NCI-H2227 treated with DMSO at 0.1 percent for 48 hours (cell line): ENCODE measurements around the gene RBP4.

ENCODE experiments used
- DNase-seq: peaks from one replicate; lab custom pipeline; 2025; lab: John Stamatoyannopoulos, UW

The RBP4 gene

DNA sequence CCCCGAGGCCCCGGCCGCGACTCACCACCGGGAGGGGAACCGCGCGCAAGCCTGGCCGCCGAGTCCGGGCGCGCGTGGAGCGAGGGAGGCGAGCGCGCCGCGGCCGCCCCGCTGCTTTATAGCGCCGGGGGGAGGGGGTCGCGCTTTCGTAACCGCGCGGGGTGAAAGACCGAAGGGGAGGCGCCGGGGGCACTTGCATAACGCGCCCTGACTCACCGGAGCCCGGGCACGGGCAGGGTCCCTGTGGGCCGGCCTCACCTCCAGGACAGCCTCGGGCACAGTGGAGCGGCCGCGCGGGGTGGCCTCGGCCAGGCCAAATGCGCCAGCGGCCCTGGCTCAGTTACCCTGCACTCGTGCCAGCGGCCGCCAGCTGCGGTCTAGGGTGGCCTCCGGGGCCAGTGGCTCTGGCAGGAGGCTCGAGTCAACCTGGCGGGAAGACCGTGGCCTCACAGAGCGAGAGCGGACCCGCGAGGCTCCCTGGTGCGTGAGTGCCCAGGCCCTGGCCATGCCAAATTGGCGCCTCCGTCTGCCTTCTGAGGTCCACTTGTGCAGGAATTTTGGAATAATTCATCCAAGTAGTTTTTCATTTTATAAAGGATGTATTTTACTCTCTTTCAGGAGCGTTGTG lies at the start of gene RBP4:
Gene RBP4, minus strand, starts transcription at position 90 of the 628 bp plus-strand sequence. CDS start 207 bp downstream, outside the sequence.
- no peak for DNase-seq

DNA sequence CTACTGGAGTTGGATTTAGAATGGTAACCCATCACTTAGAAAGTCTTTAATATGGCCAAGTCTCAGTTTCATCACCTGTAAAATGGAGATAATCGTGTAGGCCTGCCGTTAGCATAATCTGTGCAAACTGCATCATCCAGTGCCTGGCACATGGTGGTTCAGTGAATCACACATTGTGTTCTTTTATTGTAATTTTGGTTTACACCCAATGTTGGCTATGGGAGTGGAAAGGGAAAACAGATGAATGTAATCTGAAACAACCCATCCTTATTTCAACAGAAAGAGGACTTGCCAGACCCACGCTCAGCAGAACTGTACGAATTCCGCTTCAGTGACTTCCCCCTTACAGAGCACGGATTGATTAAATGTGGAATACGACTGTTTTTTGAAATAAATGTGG lies 38.8 kb upstream of the RBP4 start:
- DNase-seq: no peak

DNA sequence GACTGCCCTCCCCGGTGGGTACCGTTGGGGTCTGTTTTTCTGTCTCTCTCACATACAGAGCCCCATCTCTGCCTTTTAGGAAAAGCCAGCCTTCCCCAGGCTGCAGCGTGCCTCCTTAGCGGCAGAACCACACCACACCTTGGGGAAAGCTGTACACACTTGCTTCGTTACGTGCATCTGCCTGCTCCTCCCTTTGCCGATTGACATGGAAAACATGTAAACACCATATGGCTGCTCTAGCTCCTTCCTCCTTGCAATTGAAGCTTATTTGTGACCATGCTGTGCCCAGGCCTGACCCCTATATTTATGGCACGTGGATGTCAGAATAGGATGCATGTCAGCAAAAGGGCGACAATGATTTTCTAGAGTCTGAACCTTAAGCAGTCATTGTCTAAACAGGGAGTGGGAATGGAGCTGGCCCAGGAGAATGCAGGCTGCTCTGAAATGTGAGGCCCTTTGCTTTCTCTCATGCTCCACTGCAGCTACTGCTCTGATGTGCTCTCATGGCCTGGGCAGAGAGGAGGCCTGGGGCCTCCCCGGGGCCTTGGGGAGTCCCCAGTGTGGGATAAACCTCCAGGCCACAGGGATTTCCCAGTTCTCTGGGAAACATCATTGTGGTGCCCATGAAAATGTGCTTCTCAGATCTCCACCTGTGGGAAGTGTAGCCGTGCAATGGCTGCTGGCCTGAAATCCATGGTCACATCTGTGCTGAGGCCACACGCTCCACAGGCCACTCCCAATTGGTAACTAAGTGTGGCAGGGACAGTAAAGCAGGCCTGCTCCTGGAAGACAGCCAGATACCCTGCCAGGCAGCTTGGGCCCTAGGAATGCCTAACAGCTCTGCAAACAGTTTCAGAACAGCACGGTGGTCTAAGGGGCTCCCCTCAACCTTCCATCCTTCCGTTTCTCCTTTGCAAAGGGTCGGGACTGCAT lies 29.9 kb upstream of the RBP4 start:
- peak; percentile 11 for DNase-seq

DNA sequence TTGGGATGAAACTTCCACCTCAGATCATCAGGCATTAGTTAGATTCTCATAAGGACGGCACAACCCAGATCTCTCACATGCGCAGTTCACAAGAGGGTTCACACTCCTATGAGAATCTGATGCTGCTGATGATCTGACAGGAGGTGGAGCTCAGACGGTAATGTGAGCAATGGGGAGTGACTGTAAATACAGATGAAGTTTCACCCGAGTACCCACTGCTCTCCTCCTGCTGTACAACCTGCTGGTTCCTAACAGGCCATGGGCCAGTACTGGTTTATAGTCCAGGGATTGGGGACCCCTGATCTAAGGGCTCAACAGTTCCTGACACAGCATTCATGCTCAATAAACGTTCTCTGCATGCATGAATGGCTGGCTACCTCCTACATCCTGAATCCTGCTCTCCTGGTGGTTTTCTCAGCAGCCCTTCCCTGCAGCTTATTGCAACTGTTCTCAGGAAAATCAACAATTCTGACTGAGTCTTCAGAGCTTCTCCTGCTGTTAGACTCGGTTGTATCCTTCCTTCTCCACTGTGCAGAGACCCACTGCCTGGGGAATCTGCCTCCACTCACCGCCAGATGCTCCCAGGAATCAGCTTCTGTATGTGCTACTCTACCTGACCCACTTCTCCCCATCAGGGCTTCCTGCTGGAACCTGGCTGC lies 28.7 kb upstream of the RBP4 start:
- no peak for DNase-seq

DNA sequence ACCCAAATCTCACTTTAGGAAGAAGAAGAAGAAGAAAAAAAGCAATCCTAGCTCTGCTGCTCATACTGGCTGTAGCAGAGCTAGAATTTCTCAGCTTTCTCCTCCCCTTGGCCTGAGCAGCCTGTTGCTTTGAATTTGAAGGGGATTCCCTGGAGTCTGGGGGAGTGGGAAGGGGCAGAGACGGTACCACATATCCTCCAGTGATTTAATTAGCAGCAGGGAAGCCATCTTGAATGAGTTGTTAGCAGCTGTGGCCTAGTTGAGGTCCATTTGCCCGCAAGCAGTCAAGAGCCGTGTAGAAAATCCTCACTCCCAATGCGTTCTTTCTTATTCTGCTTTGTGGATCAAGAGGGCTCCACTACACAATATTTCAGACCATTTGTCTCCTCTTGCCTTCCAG lies 27.8 kb upstream of the RBP4 start:
- DNase-seq: no peak

DNA sequence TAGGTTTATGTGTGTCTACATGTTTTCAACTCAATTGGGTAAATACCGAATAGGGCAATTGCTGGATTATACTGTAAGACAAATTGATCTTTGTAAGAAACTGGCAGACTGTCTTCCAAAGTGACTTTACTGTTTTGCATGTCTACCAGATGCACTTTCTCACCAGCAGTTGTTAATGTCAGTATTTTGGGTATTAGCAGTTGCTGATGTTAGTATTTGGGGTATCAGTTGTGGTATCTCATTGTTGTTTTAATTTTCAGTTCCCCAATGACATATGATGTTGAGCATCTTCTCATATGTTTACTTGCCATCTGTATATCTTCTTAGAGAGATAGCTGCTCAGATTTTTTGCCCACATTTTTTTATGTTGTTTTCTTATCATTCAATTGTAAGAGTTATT lies 21.9 kb upstream of the RBP4 start:
- DNase-seq: no peak

DNA sequence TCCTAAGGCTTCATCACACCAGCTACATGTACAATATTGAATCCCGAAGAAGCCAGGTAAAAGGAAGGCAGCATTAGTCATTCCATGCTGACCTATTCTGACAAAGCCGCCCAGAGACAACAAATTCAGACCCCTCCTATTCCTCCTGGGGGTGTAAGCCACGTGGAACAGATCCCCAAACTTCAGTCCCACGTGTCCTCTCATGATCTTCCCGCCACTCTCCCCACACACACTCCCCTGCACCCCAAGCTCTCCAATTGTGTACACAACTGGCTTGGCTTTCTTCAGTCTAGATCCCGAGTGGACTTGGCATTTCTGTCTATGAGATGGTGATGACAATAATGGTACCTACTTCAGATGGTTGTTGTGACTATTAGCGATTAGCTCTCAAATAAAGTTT lies 19.9 kb upstream of the RBP4 start:
- no peak for DNase-seq

DNA sequence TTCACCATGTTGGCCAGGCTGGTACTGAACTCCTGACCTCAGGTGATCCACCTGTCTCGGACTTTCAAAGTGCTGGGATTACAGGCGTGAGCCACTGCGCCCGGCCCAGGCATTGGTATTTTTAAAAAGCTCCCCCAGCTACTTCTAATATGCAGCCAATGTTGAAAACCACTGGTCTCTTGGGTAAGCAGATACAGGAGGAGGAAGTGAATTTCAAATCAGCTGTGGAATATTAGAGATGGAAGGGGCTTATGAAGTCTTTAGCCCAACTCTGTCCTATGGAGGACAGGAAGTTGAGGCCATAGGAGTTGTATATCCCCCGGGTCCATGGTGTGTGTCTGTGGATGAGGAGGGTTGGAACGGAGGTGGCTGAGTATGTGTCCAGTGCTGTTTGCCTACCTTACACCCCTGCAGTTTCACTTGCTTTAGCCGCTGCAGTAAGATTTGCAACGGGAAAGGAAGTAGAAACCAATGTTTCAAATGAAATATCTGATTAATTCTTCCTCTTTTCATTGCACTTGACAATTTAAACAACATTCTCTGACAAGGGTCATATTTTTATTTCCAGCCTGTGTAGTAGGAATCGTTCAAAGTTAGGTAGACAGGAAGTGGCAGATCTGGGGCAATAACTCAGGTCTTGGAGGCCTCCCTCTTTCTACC lies 14.7 kb upstream of the RBP4 start:
- no peak for DNase-seq

DNA sequence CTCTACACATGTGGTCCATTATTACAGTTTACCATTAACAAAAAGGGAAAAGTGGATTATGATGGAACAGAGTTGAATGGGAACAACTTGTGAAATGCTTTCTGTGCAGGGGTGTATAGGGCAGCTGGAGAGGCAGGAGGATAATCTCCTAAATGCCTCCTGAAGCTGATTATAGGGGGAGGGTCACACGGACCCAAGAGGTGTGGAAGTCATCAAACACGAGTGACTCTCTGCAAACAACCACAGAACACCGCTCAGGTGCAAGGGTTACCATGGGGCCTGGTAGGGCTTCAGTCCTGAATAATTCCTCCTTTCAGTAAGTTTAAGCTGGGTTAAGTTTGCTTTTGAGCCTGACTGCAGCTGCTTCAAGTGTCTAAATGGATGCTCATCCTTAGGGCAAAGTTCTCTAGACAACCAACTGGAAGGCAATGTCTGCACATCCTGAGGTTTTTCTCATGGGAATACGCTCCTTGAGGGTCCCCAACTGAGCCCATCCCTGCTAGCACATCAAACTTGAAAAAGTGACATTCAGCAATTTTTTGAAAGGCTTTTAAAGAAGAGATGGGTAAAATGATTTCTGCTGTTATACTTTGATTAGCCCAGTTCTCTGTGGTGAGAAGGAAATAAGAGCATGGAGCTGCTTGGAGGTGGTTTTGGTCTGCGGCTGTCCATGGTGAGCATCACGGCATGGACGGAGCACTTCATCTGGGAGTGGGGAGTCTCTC lies 13.2 kb upstream of the RBP4 start:
- DNase-seq: no peak

DNA sequence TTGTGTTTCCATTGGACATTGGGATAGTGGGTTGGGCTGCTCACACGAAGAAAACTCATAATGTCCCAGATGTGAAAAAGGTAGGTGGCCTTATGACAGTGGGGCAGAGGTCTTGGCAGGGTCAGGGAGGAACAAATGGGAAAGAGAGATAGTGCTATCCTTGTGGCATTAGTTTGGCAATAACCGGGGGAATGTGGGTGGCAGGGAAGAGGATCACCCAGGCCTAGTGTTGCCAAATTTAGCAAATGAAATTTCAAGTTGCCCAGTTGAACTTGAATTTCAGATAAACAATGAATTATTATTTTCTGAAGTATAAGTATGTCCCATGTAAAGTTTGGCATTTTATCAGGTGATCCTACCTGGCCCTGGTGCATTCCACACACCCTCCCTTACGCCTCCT lies 12.1 kb upstream of the RBP4 start:
- no peak for DNase-seq

DNA sequence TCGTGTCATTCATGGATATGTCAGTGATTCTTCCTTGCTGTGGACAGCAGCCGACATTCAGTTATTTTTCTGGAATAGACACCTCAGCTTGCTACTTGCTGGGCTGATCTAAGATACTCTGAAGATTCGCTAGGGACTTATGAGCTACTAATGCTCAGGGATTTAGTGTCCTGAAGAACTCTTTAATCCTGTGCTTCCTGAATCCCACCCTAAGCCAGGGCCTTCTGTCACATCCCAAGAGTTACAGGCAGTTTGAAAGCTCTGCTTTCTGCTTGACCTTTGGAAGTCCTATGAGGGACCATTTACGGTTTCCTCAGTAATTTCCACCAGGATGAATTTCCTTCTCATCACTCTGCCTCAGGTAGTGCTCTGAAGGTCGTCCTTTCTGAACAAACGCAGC lies 11.3 kb upstream of the RBP4 start, which contains the start of gene PDE6C:
Gene PDE6C, plus strand, starts transcription at position 227 of the 400 bp plus-strand sequence. CDS start 189 bp downstream, outside the sequence.
- no peak for DNase-seq

DNA sequence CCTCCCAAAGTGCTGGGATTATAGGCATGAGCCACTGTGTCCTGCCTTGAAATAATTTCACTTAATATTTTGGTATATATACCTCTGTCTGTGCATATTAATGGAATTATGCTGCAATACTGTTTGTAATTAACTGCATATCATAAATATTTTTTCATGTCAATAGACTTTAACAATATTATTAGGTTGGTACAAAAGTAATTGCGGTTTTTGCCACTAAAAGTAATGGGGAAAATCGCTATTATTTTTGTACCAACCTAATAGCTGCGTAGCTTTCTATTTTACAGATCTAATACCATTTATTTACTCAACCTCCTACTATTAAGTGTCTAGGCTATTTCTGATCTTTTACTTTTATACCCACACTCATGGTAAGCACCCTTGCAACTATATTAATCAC lies 7.4 kb upstream of the RBP4 start:
- DNase-seq: no peak

DNA sequence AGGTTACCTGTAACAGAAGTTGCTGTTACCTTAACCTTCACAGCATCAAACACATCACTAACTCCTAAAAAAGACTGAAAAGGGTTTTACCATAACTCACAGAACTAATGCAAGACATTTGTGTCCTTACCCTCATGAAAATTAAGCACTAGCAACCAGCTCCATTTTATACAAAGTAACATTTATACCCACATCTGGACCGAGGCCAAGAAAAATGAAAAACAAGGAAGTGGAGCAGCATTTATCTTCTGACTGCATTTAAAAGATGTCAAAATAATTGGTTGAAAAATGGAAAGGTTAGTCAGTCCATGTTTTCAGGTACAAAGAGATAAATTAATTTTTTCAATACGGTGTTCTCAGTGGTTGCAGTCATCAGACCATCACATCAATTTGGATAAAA lies 3.1 kb upstream of the RBP4 start:
- no peak for DNase-seq

DNA sequence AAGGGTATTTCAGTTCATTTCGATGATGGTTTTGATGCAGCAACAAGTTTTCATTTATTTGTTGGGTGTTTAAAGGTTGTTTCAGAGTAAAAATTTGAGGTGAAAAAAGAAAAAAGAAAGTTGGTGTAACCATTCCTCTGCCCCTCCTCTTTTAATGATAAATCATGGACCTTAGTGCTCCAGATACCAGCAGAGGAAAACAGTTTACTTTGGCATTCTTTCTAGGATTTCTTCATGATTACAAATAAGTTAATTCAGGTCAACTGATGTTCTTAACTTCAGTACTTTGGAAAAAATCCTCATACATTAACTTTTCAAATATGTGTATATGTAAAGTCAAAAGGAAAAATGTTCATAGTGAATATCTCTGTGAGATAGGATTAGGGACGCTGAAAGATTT lies 2.0 kb upstream of the RBP4 start:
- DNase-seq: no peak

DNA sequence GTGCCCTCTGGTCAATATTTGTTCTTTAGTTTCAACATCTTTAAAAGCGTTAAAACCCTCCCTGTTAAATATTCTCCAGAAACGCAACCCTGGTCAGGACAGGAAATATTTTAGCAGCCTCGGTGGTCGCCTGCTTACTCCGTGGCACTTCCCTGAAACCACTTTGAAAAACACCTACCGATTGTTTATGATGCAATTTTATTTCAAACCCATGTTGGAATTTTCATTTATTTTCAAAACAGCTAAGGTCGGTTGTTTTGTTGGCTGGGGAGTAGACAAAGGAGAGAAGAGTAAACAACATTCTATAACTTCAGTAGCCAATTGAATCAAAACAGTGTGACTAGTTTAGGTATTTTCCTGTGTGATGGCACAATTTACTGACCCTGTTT lies 733 bp upstream of the RBP4 start:
- DNase-seq: no peak

DNA sequence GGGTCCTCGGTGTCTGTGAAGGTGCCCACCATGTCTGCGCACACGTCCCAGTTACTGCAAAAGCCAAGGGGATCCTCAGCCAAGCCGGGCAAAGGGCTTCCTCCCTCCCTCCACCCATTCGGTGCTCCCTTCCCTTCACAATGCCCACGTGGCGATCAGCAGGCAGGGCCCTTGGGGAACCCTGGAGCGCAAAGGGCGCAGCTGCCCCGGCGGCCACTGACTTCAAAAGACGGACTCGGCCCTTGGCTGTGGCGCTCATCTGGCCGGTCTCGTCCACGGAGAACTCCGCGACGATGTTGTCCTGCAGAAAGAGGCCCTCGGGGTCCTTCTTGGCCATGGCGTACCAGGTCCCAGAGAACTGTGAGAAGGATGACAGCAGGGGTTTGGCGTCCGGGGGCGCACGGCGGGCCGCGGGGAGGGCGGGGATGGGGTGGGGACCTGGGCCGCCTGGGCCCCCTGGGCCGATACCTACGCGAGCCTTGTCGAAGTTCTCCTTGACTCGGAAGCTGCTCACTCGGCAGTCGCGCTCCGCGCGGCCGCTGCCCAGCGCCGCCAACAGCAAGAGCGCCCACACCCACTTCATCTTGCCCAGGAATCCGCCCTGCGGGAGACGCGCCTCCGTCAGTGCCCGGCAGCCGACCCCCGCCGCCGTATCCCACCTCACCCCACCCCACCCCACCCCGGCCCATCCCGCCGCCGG lies 439 bp downstream of the RBP4 start:
- DNase-seq: no peak

DNA sequence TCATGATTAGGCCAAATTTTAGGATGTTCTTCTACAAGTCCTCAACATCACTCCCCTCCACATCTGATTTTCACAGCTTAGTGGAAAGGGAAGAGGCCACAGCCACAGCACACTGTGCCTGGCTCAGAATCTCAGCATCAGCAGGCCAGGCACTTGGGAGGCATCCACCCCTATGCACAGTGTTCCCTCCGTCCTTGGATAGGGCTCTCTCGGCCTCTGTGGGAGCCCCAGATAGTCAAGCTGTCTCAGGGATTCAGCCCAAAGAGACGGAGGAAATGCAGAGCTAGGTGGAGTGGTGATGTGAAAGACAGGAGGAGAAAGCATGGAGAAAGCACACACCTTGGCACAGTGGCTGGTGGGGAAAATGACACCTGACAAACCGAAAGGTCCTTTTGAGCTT lies 1.3 kb downstream of the RBP4 start:
- no peak for DNase-seq

DNA sequence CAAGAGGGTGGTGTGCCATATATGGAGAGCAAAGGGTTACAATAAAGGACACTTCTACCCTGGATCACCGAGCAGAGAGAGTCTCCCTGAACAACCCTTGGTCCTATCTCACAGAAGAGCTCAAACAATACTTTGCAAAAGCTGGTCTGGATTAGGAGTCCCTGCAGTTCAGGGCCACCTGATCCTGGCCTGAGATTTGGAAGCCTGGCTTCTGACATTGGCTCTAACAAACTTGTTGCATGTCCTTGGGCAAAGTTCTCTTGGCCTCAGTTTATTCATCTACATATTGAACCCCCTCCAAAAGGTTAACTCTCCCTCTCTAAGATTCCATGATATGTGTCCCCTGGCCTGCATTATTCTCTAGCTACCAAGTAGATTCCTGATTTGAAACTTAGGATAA lies 1.7 kb downstream of the RBP4 start:
- DNase-seq: no peak

DNA sequence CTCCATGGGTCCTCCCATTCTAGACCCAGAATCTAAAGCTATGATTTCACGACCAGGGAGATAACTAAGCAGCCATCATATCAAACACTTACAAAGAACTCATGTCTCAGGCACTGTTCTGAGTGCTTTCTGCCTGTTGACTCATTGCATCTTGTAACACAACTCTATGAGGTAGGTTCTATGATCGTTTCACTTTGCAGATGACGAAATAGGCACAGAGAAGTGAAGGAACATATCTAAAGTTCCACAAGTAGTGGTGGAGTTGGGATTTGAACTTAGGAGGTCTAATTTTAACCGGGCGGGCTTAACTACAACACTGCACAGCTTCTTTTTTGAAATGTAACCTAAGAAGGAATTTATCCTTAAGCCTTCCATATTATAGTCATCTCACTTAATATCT lies 2.9 kb downstream of the RBP4 start:
- DNase-seq: no peak

DNA sequence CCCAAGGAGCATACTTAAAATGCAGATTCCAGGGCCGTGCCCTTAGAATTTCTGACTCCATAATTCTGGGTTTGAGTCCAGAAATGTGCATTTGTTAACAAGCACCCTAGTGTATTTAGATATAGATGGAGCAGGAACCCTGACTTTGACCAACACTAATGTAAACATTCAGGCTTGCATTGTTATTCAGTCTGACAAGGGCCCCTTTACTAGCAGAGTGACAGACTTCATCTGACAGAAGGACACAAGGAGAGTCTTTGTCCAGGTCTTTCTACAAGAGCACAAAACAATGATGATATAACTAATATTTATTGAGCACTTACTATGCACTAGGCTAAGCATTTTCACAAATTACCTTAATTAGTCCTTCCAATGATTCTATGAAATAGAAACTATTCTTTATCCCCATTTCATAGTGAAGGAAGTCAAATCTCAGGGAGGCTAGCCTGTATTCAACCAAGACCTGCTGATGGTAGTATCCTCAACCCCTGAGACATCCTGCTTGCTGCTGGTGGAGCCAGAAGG lies 3.9 kb downstream of the RBP4 start:
- DNase-seq: no peak

DNA sequence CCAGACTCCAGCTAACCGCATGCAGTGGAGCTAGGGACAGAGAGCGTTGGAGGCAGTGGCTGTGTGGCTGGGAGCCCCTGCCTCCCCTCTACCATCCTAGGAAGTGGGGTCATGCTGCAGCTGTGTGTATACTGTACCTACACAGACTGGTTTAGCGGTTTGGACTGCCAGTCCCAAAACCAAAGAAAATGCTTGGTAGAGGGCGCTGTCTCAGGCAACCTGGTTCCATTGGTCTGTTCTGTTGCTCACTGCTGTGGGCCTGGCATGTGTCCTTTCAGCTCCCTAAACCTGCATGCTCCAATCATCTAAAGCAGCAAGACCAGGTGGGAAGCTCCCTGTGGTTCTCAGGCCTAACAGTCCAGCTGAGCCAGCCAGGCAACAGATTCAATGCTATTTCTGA lies 4.5 kb downstream of the RBP4 start:
- no peak for DNase-seq
